Muscle layer of colon (tissue), 2 donors: ENCODE data around the gene MDH1.
"Not testable (repeated sequence)": the region's sequence is repeated elsewhere in the genome, so short reads cannot be mapped to it uniquely, and the experiment has no call there.

ENCODE experiments used
- H3K27ac ChIP-seq: one replicate; pipeline ENCODE4 v1.7.0; 2013; ENCODE audit warnings: low read depth, mild to moderate bottlenecking, low read length, moderate library complexity
- H3K27me3 ChIP-seq, 2 donors: one replicate each; pipeline ENCODE4 v1.7.0; 2013; ENCODE audit warnings: low read length in 2 of 2, mild to moderate bottlenecking in 2 of 2; ENCODE audit not compliant: insufficient read depth in 2 of 2, control insufficient read depth in 1 of 2
- H3K36me3 ChIP-seq: one replicate; pipeline ENCODE4 v1.7.0; 2013; ENCODE audit warnings: mild to moderate bottlenecking, low read length; ENCODE audit not compliant: insufficient read depth
- H3K4me1 ChIP-seq: one replicate; pipeline ENCODE4 v1.7.0; 2013; ENCODE audit warnings: mild to moderate bottlenecking, low read length; ENCODE audit not compliant: insufficient read depth
- H3K4me3 ChIP-seq, 2 donors: one replicate each; pipeline ENCODE4 v1.7.0; 2013; ENCODE audit warnings: low read length in 2 of 2, low read depth in 1 of 2, mild to moderate bottlenecking in 1 of 2, moderate library complexity in 1 of 2
- H3K9ac ChIP-seq: one replicate; pipeline ENCODE4 v1.7.0; 2013; ENCODE audit warnings: low read length
- H3K9me3 ChIP-seq: one replicate; pipeline ENCODE4 v1.7.0; 2013; ENCODE audit warnings: mild to moderate bottlenecking, low read length
- donor health status: abdominal sarcoma.
- donor health status: Adenocarcinoma of cecum.

MDH1 gene

DNA sequence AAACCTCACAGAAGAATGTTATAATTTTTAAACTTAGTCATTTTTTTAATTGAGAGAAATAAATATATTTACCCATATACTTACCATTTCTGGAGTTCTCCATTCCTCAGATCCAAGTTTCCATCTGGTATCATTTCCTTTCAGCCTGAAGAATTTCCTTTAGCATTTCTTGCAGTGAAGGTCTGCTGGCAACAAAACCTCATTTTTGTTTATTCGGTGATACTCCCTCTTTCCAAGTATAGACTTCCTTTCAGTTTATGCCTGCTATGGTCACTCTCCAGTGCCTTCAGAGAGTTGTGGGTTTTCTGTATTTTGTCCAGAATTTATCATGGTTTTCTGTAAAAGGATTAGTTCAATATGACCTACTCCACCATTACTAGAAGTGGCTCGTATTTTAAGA is 17.5 kb upstream of the MDH1 start:
- Histone ChIP-seq H3K36me3 (no peaks in the 10 kb centered on the region), H3K9me3 (no peaks in the 10 kb centered on the region), H3K4me3 (no peak overlapping the region), H3K4me1 (no peaks in the 10 kb centered on the region), H3K27ac (no peak overlapping the region), H3K27me3 (no peaks in the 10 kb centered on the region), H3K9ac (no peak overlapping the region)

DNA sequence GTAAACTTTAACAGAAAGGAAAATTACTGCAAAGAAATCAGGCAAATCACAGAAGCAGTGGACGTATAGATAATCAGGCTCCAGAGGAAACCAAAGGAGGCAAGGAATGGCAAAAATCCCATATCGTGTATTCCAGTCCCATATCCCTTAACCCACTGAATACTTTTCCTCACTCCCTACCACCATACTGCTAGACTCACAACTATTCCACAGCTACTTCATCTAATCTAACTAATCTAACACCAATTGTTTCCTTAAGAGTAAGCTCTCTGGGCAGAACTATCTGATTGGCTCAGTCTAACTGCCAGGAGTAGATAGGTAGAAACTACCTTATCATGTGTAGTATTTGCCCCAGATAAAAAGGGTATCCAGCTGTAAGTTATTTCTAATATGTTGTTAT is 16.8 kb upstream of the MDH1 start:
- Histone ChIP-seq H3K9me3 (no peaks in the 10 kb centered on the region), H3K4me1 (no peaks in the 10 kb centered on the region), H3K27ac (no peak overlapping the region), H3K4me3 (no peak overlapping the region), H3K36me3 (no peaks in the 10 kb centered on the region), H3K9ac (no peak overlapping the region), H3K27me3 (no peaks in the 10 kb centered on the region)

DNA sequence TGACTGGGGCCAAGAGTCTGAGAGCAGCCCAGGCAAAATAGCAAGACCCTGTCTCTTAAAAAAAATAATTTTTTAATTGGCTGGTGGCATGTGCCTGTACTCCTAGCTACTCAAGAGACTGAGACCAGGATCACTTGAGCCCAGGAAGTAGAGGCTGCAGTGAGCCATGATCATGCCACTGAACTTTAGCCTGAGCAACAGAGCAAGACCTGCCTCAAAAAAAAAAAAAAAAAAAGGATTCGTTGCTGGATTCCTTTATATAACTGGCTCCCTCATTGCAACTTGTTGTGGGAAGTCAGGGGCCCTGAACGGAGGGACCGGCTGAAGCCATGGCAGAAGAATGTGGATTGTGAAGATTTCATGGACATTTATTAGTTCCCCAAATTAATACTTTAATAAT is 15.7 kb upstream of the MDH1 start:
- not testable (repeated sequence) for H3K4me1 ChIP-seq, H3K4me3 ChIP-seq, H3K9ac ChIP-seq, H3K27me3 ChIP-seq, H3K9me3 ChIP-seq, H3K27ac ChIP-seq, H3K36me3 ChIP-seq

DNA sequence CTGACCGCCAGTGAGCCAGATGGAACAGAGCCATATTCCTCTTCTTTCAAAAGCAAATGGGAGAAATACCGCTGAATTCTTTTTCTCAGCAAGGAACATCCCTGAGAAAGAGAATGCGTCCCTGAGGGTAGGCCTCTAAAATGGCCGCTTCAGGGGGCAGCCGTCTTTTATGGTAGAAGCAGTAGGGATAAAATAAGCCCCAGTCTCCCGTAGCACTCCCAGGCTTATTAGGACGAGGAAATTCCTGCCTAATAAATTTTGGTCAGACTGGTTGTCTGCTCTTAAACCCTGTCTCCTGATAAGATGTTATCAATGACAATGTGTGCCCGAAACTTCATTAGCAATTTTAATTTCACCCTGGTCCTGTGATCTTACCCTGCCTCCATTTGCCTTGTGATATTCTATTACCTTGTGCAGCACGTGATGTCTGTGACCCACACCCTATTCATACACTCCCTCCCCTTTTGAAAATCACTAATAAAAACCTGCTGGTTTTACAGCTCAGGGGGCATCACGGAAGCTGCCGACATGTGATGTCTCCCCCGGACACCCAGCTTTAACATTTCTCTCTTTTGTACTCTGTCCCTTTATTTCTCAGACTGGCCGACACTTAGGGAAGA is 14.9 kb upstream of the MDH1 start:
- H3K4me1 ChIP-seq, H3K9ac ChIP-seq, H3K4me3 ChIP-seq, H3K27me3 ChIP-seq, H3K27ac ChIP-seq, H3K36me3 ChIP-seq, H3K9me3 ChIP-seq: not testable (repeated sequence)

DNA sequence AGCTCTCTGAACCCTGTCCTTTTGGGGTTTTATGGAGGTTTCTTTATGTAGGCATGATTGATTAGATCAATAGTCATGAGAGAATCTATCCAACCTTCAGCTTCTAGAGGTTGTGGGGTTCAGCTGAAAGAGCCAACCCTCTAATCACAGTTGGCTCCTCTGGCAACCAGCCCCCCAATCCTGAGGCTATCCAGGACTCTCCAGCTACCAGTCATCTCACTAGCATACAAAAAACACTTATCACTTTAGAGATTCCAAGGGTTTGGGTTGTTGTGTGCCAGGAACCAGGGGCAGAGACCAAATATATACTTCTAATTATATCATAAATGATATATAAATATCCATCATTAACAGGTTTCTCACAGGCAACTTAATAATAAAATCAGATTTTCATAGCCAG is 12.2 kb upstream of the MDH1 start:
- no peaks in the 10 kb centered on the region for H3K27me3 ChIP-seq
- H3K4me1 ChIP-seq = peaks cover 9% of the 10 kb centered on the region
- H3K36me3 ChIP-seq = no peaks in the 10 kb centered on the region
- no peak overlapping the region for H3K9ac ChIP-seq
- H3K27ac ChIP-seq = no peak overlapping the region
- no peak overlapping the region for H3K4me3 ChIP-seq
- H3K9me3 ChIP-seq = no peaks in the 10 kb centered on the region

DNA sequence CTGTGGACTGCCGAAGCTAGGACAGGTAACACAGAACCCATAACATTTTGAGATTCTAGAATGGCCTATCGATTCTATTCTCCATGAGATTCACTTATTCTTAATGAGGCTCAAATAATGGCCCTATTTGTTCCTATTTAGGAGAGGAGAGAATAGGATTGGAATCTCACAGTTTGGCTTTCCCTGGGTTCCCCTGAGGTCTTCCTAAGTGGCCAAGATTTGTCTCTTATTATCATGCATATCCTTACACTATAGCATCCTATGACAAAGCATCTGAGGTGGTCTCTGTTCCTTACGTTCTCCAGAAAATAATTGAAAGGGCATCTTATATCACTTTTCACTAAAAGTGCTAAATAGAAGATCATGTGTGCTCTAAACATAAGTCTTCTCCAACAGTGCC is 10.0 kb upstream of the MDH1 start:
- no peaks in the 10 kb centered on the region for H3K27me3 ChIP-seq
- no peak overlapping the region for H3K4me3 ChIP-seq
- no peak overlapping the region for H3K27ac ChIP-seq
- peaks cover 9% of the 10 kb centered on the region for H3K4me1 ChIP-seq
- H3K9me3 ChIP-seq = no peaks in the 10 kb centered on the region
- H3K36me3 ChIP-seq = no peaks in the 10 kb centered on the region
- no peak overlapping the region for H3K9ac ChIP-seq

DNA sequence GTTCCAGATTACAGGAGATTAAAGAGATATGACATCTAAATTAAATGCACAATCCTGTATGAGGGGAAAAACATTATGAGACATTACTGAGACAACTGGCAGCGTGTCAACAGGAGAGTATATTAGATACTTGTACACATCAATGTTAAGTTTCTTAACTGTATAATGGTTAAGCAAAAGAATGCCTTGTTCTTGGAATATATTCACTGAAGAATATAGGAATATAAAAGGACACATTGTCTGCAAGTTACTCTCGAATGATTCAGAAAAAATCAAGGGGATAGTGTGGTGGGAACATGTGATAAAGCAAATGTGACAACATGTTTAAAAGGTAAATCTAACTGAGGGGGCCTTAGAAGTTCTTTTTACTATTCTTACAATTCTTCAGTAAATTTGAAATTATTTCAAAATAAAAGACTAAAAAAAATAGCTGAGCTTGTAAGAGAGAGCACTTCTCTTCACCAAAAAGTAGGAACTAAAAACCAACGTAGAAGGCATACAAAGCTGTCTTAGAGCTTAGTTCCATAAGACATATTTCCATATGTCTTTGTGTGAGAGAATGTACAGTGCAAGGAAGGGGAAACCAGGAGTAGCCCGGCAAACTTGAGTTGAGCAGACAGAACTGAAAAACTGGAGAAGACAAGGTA is 8.0 kb upstream of the MDH1 start:
- Histone ChIP-seq H3K4me1 (peaks cover 9% of the 10 kb centered on the region), H3K36me3 (no peaks in the 10 kb centered on the region), H3K4me3 (no peak overlapping the region), H3K9me3 (no peaks in the 10 kb centered on the region), H3K9ac (no peak overlapping the region), H3K27me3 (no peaks in the 10 kb centered on the region), H3K27ac (peak overlapping the region; percentile 52)

DNA sequence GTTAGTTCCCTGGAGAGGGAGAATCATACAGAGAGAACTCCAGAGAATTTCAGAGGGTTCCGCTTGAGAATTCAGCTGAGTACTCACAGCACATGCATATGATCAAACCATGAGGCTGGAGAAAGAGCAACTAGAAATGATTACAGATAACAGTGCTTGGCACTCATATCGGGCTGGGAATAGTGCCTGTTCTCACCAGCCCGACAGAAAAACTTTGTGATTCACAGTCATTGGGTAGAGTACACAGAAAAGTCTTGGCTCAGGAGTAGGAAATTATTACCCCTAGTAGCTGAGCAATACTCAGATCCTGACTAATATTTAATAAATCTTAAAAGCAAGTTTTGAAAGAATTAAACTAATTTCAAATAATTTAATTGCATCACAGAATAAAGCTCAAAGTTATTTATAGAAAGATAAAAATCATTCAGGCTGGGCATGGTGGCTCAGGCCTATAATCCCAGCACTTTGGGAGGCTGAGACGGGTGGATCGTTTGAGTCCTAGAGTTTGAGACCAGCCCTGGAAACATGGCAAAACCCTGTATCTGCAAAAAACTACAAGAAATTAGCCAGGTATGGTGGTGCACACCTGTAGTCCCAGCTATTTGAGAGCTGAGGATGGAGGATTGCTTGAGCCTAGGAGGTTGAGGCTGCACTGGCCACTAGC is 7.3 kb upstream of the MDH1 start:
- no peaks in the 10 kb centered on the region for H3K9me3 ChIP-seq
- H3K9ac ChIP-seq = no peak overlapping the region
- peak overlapping the region; percentile 52 for H3K27ac ChIP-seq
- no peak overlapping the region for H3K4me3 ChIP-seq
- H3K4me1 ChIP-seq = peaks cover 9% of the 10 kb centered on the region
- no peaks in the 10 kb centered on the region for H3K36me3 ChIP-seq
- no peaks in the 10 kb centered on the region for H3K27me3 ChIP-seq

DNA sequence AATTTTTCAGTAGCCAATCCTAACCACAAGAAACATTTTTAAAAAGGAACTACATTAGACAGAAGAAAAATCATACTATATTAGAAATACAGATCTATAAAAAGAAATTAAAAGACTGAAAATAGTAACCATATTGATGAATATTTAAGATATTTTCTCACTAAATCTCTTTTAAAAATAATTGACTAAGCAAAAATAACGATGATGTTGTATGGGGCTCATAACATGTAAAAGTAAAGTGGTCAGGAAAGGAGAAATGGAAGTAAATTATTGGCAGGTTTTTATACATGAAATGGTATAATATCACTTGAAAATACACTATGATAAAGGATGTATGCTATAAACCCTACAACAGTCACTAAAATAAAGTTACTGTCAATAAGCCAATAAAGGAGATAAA is 5.9 kb upstream of the MDH1 start:
- H3K9ac ChIP-seq = no peak overlapping the region
- H3K4me1 ChIP-seq = peaks cover 15% of the 10 kb centered on the region
- H3K4me3 ChIP-seq = no peak overlapping the region
- H3K27ac ChIP-seq = no peak overlapping the region
- H3K36me3 ChIP-seq = no peaks in the 10 kb centered on the region
- no peaks in the 10 kb centered on the region for H3K9me3 ChIP-seq
- no peaks in the 10 kb centered on the region for H3K27me3 ChIP-seq

DNA sequence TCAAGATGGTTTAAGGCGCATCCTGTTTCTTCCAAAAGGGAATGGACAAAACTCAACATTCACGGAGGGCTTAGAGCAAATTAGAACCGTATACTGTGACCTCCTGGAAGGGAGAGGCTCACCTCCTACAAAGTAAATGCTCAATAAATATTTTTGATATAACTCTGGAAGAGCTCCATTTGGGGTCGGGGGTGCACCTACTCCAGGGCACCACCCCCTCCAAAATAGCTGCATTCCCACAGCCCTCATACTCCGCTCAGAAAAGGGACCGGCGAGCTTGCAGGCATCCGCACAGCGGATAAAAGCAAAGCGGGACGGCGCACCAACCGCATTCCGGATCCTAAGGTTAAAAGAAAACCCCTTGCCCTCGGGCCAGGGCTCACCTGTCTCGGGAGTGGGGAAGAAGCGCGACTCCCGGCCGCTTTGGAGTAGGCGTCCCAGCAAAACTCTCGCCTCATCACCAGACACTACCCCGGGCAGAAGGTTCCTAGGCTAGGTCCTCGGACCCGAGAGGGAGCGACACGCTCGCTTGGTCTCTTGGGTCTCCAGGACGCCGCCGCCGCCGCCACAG is 864 bp upstream of the MDH1 start:
- H3K36me3 ChIP-seq = no peaks in the 10 kb centered on the region
- H3K4me3 ChIP-seq = peak overlapping the region; percentile 80 to 94
- H3K4me1 ChIP-seq = peaks cover 30% of the 10 kb centered on the region
- H3K27me3 ChIP-seq = no peaks in the 10 kb centered on the region
- H3K9ac ChIP-seq = peak overlapping the region; percentile 18
- H3K27ac ChIP-seq = peak overlapping the region; percentile 91
- no peaks in the 10 kb centered on the region for H3K9me3 ChIP-seq

DNA sequence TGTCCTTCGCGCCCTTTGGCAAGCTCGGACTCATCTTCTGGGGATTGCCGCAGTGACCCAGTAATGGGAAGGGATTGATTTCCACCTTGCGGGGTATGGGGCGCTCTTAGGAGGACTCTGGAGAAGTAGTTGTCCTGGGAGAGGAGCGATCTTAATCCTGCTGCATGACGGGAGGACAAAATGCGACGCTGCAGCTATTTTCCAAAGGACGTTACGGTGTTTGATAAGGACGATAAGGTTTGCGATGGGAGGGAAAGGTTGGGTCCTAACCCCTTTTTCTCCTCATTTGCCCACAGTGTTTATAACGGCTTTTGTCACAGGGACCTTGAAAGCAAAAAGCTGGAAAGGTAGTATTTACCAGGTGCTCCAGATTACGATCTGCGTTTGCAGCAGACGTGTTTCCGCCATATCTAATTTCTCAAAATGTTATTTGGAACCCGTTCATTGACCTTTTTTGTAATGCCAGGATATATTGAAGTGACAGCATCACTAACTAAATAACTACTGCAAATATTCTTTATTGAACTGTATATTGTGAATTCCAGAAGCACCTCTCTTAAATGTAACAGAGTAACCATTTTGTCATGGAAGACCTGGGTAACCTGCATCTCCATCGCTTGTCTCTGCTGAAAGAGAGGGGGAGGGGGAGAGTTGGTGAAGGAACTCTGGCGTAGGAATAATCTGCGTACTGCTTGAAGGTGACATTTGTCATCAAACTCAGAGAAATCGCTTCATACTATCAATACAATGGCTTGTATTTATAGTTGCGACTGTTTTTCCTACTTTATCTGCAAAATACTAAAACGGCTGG is 590 bp downstream of the MDH1 start:
- H3K4me3 ChIP-seq = peak overlapping the region; percentile 63 to 80
- H3K27me3 ChIP-seq = no peaks in the 10 kb centered on the region
- peak overlapping the region; percentile 91 for H3K27ac ChIP-seq
- peaks cover 38% of the 10 kb centered on the region for H3K4me1 ChIP-seq
- no peaks in the 10 kb centered on the region for H3K9me3 ChIP-seq
- peaks cover 4% of the 10 kb centered on the region for H3K36me3 ChIP-seq
- peak overlapping the region; percentile 71 for H3K9ac ChIP-seq
